ENCODE measurements around the gene PTPRA. TPM values are rescaled to one million over a fixed set of nuclear protein-coding genes. Genes with fewer than 3 reads are reported as not detected.
A peak's percentile ranks its signal among the peaks of the same experiment; 100 is the strongest.

Gene PTPRA
- total RNA-seq, 2 experiments from 2014 or later: 65.4 to 69.5 TPM

DNA sequence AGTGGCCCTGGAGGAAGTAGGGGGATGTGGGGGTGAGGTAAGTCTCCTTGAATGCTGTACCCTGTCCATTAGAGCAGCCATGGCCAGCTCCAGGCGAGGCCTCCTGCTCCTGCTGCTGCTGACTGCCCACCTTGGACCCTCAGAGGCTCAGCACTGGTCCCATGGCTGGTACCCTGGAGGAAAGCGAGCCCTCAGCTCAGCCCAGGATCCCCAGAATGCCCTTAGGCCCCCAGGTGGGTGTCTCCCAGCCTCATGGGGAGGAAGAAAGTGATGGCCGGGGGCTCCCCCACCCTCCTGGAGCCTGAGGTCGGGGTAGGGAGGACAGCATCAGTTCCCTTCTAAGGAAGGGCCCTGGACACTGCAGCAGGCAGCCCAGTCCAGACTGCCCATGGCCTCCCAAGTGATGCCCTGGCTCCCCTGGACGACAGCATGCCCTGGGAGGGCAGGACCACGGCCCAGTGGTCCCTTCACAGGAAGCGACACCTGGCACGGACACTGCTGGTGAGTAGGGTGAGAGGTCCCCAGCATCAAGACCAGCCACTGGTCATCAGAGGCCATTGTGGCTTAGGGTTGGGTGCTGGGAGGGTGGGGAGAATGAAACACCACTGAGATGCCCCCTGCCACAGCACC, 171.2 kb downstream of the PTPRA start:
- Histone ChIP-seq H3K27ac (ENCODE audit: low read depth in 1 of 2, low read length in 2 of 2) (no peak overlapping the region), H3K27me3 (ENCODE audit: control insufficient read depth in 1 of 2, insufficient read depth in 2 of 2, low read length in 2 of 2) (no peaks in the 10 kb centered on the region), H3K4me3 (ENCODE audit: low read length) (no peak overlapping the region), H3K4me1 (ENCODE audit: insufficient read depth, low read length) (peaks cover 27% of the 10 kb centered on the region), H3K9me3 (ENCODE audit: control insufficient read depth in 1 of 2, insufficient read depth in 1 of 2, low read length in 2 of 2) (no peaks in the 10 kb centered on the region), H3K36me3 (ENCODE audit: insufficient read depth, low read length) (peaks cover 24% of the 10 kb centered on the region)
- CTCF ChIA-PET: interaction anchor here (1.3 to 1.8 kb wide), 2 partner anchors 9 to 25 kb away, joined by 3 read pairs; no protein-coding TSS in a partner anchor
- Mint-ChIP-seq H3K36me3 (ENCODE audit: low read depth) (peaks cover 48% of the 10 kb centered on the region), H3K4me3 (peak overlapping the region; percentile 95), H3K27ac (peak overlapping the region; percentile 83), H3K9me3 (no peaks in the 10 kb centered on the region), H3K4me1 (ENCODE audit: low read depth) (peaks cover 14% of the 10 kb centered on the region), H3K27me3 (no peaks in the 10 kb centered on the region)
- DNase-seq: no peak
- POLR2A ChIA-PET: interaction anchor here (1.3 kb wide), 1 partner anchor 33 kb away, joined by 8 read pairs; no protein-coding TSS in a partner anchor
- intact Hi-C loops (cut with DNase I, micrococcal nuclease): loop anchor here in 1 of 2 experiments (5.0 to 10.0 kb wide), 3 partner anchors 160 to 202 kb away; partner anchors contain the start of genes DDRGK1, ITPA, PCED1A and PTPRA
- TF ChIP-seq CTCF (IDR thresholded peaks at IDR 0.05): no peak
- ATAC-seq (ENCODE audit: poor library complexity): no peak

DNA sequence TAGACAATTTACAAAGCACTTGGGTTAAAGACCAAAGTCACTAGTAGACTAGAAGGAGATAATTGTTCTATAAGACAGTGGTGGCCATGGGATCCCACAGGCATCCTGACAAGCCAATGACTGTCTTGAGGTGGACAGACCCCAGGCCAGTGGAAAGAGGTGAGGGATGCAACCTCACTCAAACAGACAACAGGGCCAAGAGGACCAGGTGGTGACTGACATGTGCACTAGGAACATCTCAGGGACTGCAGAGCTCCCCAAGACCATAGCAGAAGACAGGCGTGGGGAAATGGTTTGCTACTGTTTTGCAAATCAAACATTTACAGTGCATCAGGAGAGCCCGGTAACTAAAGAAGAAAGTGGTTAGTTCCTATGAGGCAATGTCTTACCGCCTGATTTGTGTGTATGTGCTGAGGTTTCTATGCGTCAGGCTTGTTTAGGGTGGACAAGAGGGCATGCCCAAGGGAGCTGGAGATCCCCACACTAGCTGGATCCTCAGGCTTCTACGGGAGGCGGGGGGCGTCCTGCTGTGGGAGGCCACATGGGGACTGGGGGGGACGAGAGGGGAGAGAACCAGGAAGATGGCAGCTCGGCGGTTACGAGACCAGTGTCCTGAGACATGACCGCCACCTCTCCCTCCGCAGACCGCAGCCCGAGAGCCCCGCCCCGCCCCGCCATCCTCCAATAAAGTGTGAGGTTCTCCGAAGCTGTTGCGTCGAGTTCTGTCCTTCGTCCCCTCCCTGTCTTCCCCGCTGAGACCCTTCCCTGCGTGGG, 171.9 kb downstream of the PTPRA start:
- intact Hi-C loops (cut with DNase I, micrococcal nuclease): loop anchor here in 1 of 2 experiments (5.0 to 10.0 kb wide), 4 partner anchors 160 to 362 kb away; partner anchors contain the start of genes DDRGK1, DNAAF9, ITPA and PTPRA
- TF ChIP-seq CTCF (IDR thresholded peaks at IDR 0.05): no peak
- ChIA-PET CTCF (interaction anchor here (1.0 to 1.3 kb wide), 2 partner anchors 9 to 24 kb away, joined by 3 read pairs; no protein-coding TSS in a partner anchor), POLR2A (interaction anchor here (1.2 to 1.7 kb wide), 3 partner anchors 32 to 178 kb away, joined by 5 to 8 read pairs (median 7); no protein-coding TSS in a partner anchor)
- H3K36me3 ChIP-seq (ENCODE audit: insufficient read depth, low read length): peaks cover 24% of the 10 kb centered on the region
- H3K27ac ChIP-seq (ENCODE audit: low read depth in 1 of 2, low read length in 2 of 2): peak overlapping the region; percentile 48 to 49
- H3K4me1 ChIP-seq (ENCODE audit: insufficient read depth, low read length): peaks cover 27% of the 10 kb centered on the region
- Mint-ChIP-seq H3K36me3 (ENCODE audit: low read depth) (peaks cover 48% of the 10 kb centered on the region), H3K27me3 (no peaks in the 10 kb centered on the region), H3K4me3 (peak overlapping the region; percentile 95), H3K27ac (peak overlapping the region; percentile 83), H3K9me3 (no peaks in the 10 kb centered on the region), H3K4me1 (ENCODE audit: low read depth) (peaks cover 16% of the 10 kb centered on the region)
- H3K9me3 ChIP-seq (ENCODE audit: control insufficient read depth in 1 of 2, insufficient read depth in 1 of 2, low read length in 2 of 2): no peaks in the 10 kb centered on the region
- DNase-seq: peak in 8 of 14 experiments; percentile 19 to 68 (median 46)
- H3K4me3 ChIP-seq (ENCODE audit: low read length): peak overlapping the region; percentile 76
- ATAC-seq (ENCODE audit: poor library complexity): peak; percentile 33
- H3K27me3 ChIP-seq (ENCODE audit: control insufficient read depth in 1 of 2, insufficient read depth in 2 of 2, low read length in 2 of 2): no peaks in the 10 kb centered on the region

Measured in CD4-positive, alpha-beta T cell (primary cell).